Lung (tissue), 12 donors: ENCODE results near the gene CIRBP. TPM values are rescaled to one million over a fixed set of nuclear protein-coding genes. Genes with fewer than 3 reads are reported as not detected.

Experiments
- ATAC-seq: fragments of 200-7000 bp; cut with Tn5 transposase; one replicate; pipeline ENCODE4 v1.9.1; 2020; ENCODE audit warnings: moderate number of reproducible peaks; ENCODE audit not compliant: insufficient read depth, low FRiP score
- DNase-seq, 3 donors: peaks; one replicate each; pipeline ENCODE4 v3.0.0-alpha.2; 2013 to 2017
- H3K27ac ChIP-seq, 2 donors: one replicate each; pipeline ENCODE4 v1.5.1; 2013; ENCODE audit warnings: mild to moderate bottlenecking in 2 of 2, moderate library complexity in 2 of 2, control low read depth in 1 of 2, inconsistent platforms in 1 of 2, low read depth in 1 of 2, low read length in 1 of 2
- H3K27me3 ChIP-seq, 3 donors: one replicate each; pipeline ENCODE4 v1.5.1; 2013; ENCODE audit warnings: low read length in 2 of 3; ENCODE audit not compliant: control insufficient read depth in 3 of 3, insufficient read depth in 3 of 3
- H3K36me3 ChIP-seq, 4 donors: one replicate each; pipeline ENCODE4 v1.5.1; 2013; ENCODE audit warnings: low read length in 4 of 4, mild to moderate bottlenecking in 1 of 4, moderate library complexity in 1 of 4; ENCODE audit not compliant: control insufficient read depth in 4 of 4, insufficient read depth in 4 of 4
- H3K4me1 ChIP-seq, 5 donors: one replicate each; pipeline ENCODE4 v1.5.1; 2013; ENCODE audit warnings: low read length in 5 of 5, mild to moderate bottlenecking in 2 of 5, moderate library complexity in 1 of 5; ENCODE audit not compliant: control insufficient read depth in 5 of 5, insufficient read depth in 5 of 5
- H3K4me3 ChIP-seq: one replicate; pipeline ENCODE4 v1.5.1; 2013; ENCODE audit warnings: mild to moderate bottlenecking, control low read depth, moderate library complexity
- H3K9ac ChIP-seq, 2 donors: one replicate each; pipeline ENCODE4 v1.5.1; 2013; ENCODE audit warnings: low read length in 2 of 2, control low read depth in 1 of 2; ENCODE audit not compliant: insufficient read depth in 1 of 2
- H3K9me3 ChIP-seq, 4 donors: one replicate each; pipeline ENCODE4 v1.5.1; 2013; ENCODE audit warnings: low read length in 3 of 4, mild to moderate bottlenecking in 1 of 4, moderate library complexity in 1 of 4; ENCODE audit not compliant: control insufficient read depth in 4 of 4, insufficient read depth in 3 of 4
- CTCF ChIP-seq: IDR thresholded peaks from 2 replicates; pipeline ENCODE4 v1.5.1; 2012; ENCODE audit warnings: mild to moderate bottlenecking; ENCODE audit errors: control extremely low read depth, extremely low read depth
- WGBS, 2 donors: extraction: QIAGEN DNeasy Blood & Tissue Kit; methylation state at CpG; one replicate each; pipeline ENCODE4 v1.1.7; 2013; 5-methylcytosine and 5-hydroxymethylcytosine counted together
- polyA plus RNA-seq, 2 donors: library from polyadenylated mRNA; stranded (reverse); fragments of 200-250 nt; gene quantifications; one replicate each; pipeline ENCODE4 v1.2.1, GENCODE V29; 2013
- total RNA-seq, 2 donors: library from RNA; depleted of rRNA in 1 of 2; stranded (reverse); fragments of >200 nt in 1 of 2; gene quantifications; one replicate each; pipeline ENCODE4 v1.2.1, GENCODE V29; 2014 to 2021
- donor health status: control.
- donor health status: control.
- donor health status: Bipolar disorder and iron deficiency.
- donor health status: healthy.
- donor health status: DM: yes; HTN: yes; CAD: no.

The CIRBP gene
- total and polyA plus RNA-seq, 4 donors, result 313 to 488 (median 439) TPM

GRCh38 chr19:1222394-1222793 is 46.7 kb upstream of the CIRBP start:
- no peak overlapping the region for H3K9ac ChIP-seq
- peaks cover 0 to 63% (median 10%) of the 10 kb centered on the region in 4 donors for H3K36me3 ChIP-seq
- no peak for TF ChIP-seq CTCF
- no peaks in the 10 kb centered on the region for H3K27me3 ChIP-seq
- H3K27ac ChIP-seq, result no peak overlapping the region
- H3K4me1 ChIP-seq, result peaks cover 0 to 6% (median 0%) of the 10 kb centered on the region in 5 donors
- ATAC-seq (no peak), DNase-seq (no peak)
- no peak overlapping the region for H3K4me3 ChIP-seq
- no peaks in the 10 kb centered on the region for H3K9me3 ChIP-seq
- 91 to 95% methylated on average over 10 to 14 of the region's 14 CpGs for WGBS, 2 donors

GRCh38 chr19:1223018-1223855 is 45.9 kb upstream of the CIRBP start:
- WGBS, 2 donors, result 85 to 88% methylated on average over 48 of the region's 48 CpGs
- H3K4me1 ChIP-seq, result peaks cover 0 to 6% (median 0%) of the 10 kb centered on the region in 5 donors
- ATAC-seq (no peak), DNase-seq (peak in 1 of 3 donors; percentile 15)
- no peaks in the 10 kb centered on the region for H3K27me3 ChIP-seq
- H3K27ac ChIP-seq, result no peak overlapping the region
- no peak overlapping the region for H3K9ac ChIP-seq
- no peaks in the 10 kb centered on the region for H3K9me3 ChIP-seq
- no peak for TF ChIP-seq CTCF
- H3K36me3 ChIP-seq, result peaks cover 0 to 71% (median 10%) of the 10 kb centered on the region in 4 donors
- no peak overlapping the region for H3K4me3 ChIP-seq

GRCh38 chr19:1224047-1224825 is 44.9 kb upstream of the CIRBP start:
- Histone ChIP-seq H3K9ac (no peak overlapping the region), H3K9me3 (no peaks in the 10 kb centered on the region), H3K4me3 (no peak overlapping the region), H3K4me1 (peaks cover 0 to 2% (median 0%) of the 10 kb centered on the region in 5 donors), H3K36me3 (peaks cover 0 to 76% (median 10%) of the 10 kb centered on the region in 4 donors), H3K27me3 (no peaks in the 10 kb centered on the region), H3K27ac (no peak overlapping the region)
- DNase-seq, result no peak
- 88 to 96% methylated on average over 16 of the region's 16 CpGs for WGBS, 2 donors
- ATAC-seq, result no peak
- no peak for TF ChIP-seq CTCF
